CD14-positive monocyte (primary cell): ENCODE results near the gene STOX2. TPM values are rescaled to one million over a fixed set of nuclear protein-coding genes. Genes with fewer than 3 reads are reported as not detected.

Source experiments
- DNase-seq, 3 donors: peaks; one replicate each; pipeline ENCODE4 v3.0.0-alpha.2; 2011 to 2022
- H2AFZ ChIP-seq: 2 replicates; pipeline ENCODE4 v1.6.0; 2012; ENCODE audit warnings: mild to moderate bottlenecking, low read depth, low read length, inconsistent platforms; ENCODE audit not compliant: insufficient read depth, poor library complexity, severe bottlenecking
- H3K27ac ChIP-seq, 2 donors: 1 replicate in 1 of 2; 2 replicates in 1 of 2; pipeline ENCODE4 v1.5.1; 2012 to 2013; ENCODE audit warnings: low read length in 2 of 2, control low read depth in 1 of 2, inconsistent platforms in 1 of 2, low read depth in 1 of 2, mild to moderate bottlenecking in 1 of 2
- H3K27me3 ChIP-seq, 2 donors: one replicate each; pipeline versions ENCODE4 v1.6.0 to v1.6.1; 2011 to 2013; ENCODE audit warnings: low read length in 2 of 2; ENCODE audit not compliant: control insufficient read depth in 2 of 2, insufficient read depth in 2 of 2
- H3K36me3 ChIP-seq, 2 donors: replicated peaks in 1 of 2; 1 replicate in 1 of 2; 2 replicates in 1 of 2; pipeline versions ENCODE4 v1.5.1 to v1.6.1; 2012 to 2013; ENCODE audit warnings: low read length in 2 of 2, control low read depth in 1 of 2, inconsistent platforms in 1 of 2, mild to moderate bottlenecking in 1 of 2; ENCODE audit not compliant: insufficient read depth in 2 of 2, control insufficient read depth in 1 of 2
- H3K4me1 ChIP-seq, 2 donors: 1 replicate in 1 of 2; 2 replicates in 1 of 2; pipeline versions ENCODE4 v1.5.1 to v1.6.1; 2012 to 2013; ENCODE audit warnings: low read length in 2 of 2, control low read depth in 1 of 2, inconsistent platforms in 1 of 2, mild to moderate bottlenecking in 1 of 2, moderate library complexity in 1 of 2; ENCODE audit not compliant: insufficient read depth in 2 of 2, control insufficient read depth in 1 of 2
- H3K4me2 ChIP-seq: replicated peaks from 2 replicates; pipeline ENCODE3; 2012; ENCODE audit warnings: low read length, moderate library complexity, mild to moderate bottlenecking; ENCODE audit not compliant: poor library complexity, severe bottlenecking; ENCODE audit errors: extremely low read depth
- H3K4me3 ChIP-seq, 3 experiments: fragments of 200-600 bp in 1 of 3; sonication (generic) in 1 of 3; replicated peaks in 1 of 3; 1 replicate in 2 of 3; 2 replicates in 1 of 3; pipeline ENCODE4 v1.5.1; 2011 to 2013; ENCODE audit warnings: low read length in 3 of 3, mild to moderate bottlenecking in 3 of 3, control low read depth in 2 of 3, low read depth in 2 of 3, inconsistent platforms in 1 of 3, moderate library complexity in 1 of 3
- H3K79me2 ChIP-seq: 2 replicates; pipeline ENCODE4 v1.6.0; 2012; ENCODE audit warnings: mild to moderate bottlenecking, control low read depth, inconsistent platforms, low read length, moderate library complexity; ENCODE audit not compliant: insufficient read depth
- H3K9ac ChIP-seq: 2 replicates; pipeline ENCODE4 v1.6.0; 2017; ENCODE audit warnings: low read length, mild to moderate bottlenecking; ENCODE audit not compliant: insufficient read depth, poor library complexity, severe bottlenecking
- H3K9me3 ChIP-seq, 2 donors: replicated peaks in 1 of 2; 1 replicate in 1 of 2; 2 replicates in 1 of 2; pipeline versions ENCODE4 v1.5.1 to v1.6.1; 2012 to 2013; ENCODE audit warnings: low read length in 2 of 2, control low read depth in 1 of 2; ENCODE audit not compliant: control insufficient read depth in 1 of 2, insufficient read depth in 1 of 2
- H4K20me1 ChIP-seq: 2 replicates; pipeline ENCODE4 v1.6.0; 2012; ENCODE audit warnings: mild to moderate bottlenecking, low read length, control low read depth, moderate library complexity; ENCODE audit not compliant: insufficient read depth
- H3K27ac Mint-ChIP-seq, 7 donors: one replicate each; pipeline ENCODE4 v1.8.0; 2020; ENCODE audit warnings: mild to moderate bottlenecking in 7 of 7, mixed read lengths in 7 of 7, moderate library complexity in 6 of 7, inconsistent platforms in 2 of 7
- H3K27me3 Mint-ChIP-seq, 3 donors: one replicate each; pipeline ENCODE4 v1.8.0; 2021 to 2022; ENCODE audit warnings: low read depth in 3 of 3, mild to moderate bottlenecking in 3 of 3, mixed read lengths in 3 of 3, moderate library complexity in 3 of 3, inconsistent platforms in 1 of 3
- H3K36me3 Mint-ChIP-seq, 2 donors: one replicate each; pipeline ENCODE4 v1.8.0; 2020; ENCODE audit warnings: mixed read lengths in 2 of 2, inconsistent platforms in 1 of 2, mild to moderate bottlenecking in 1 of 2
- H3K4me1 Mint-ChIP-seq: one replicate; pipeline ENCODE4 v1.8.0; 2020; ENCODE audit warnings: mild to moderate bottlenecking, mixed read lengths
- H3K4me3 Mint-ChIP-seq, 2 donors: one replicate each; pipeline ENCODE4 v1.8.0; 2020; ENCODE audit warnings: mild to moderate bottlenecking in 2 of 2, mixed read lengths in 2 of 2, moderate library complexity in 1 of 2
- H3K9me3 Mint-ChIP-seq, 7 donors: one replicate each; pipeline ENCODE4 v1.8.0; 2020 to 2022; ENCODE audit warnings: mixed read lengths in 7 of 7, mild to moderate bottlenecking in 6 of 7, moderate library complexity in 6 of 7, inconsistent platforms in 2 of 7
- CTCF ChIP-seq: fragments of 200-600 bp; IDR thresholded peaks from one replicate; pipeline ENCODE4 v1.8.0; 2022; ENCODE audit warnings: antibody characterized with exemption, mild to moderate bottlenecking
- WGBS: methylation state at CpG from one replicate; pipeline ENCODE4 v1.1.5; 2013; ENCODE audit warnings: missing lambda C conversion rate; ENCODE audit not compliant: insufficient coverage; 5-methylcytosine and 5-hydroxymethylcytosine counted together
- intact Hi-C, 2 donors: fragments of 100-400 bp; cut with micrococcal nuclease; formaldehyde crosslinking; loops; one replicate each; pipeline versions ENCODE4 v1.15.0 to v1.15.1; 2023
- polyA plus RNA-seq, 3 donors: library from polyadenylated mRNA; depleted of rRNA in 1 of 3; unstranded in 2 of 3; stranded (reverse) in 1 of 3; fragments of 300-500 nt in 2 of 3; fragments of >200 nt in 1 of 3; fragmentation: Illumina TruSeq in 2 of 3; gene quantifications; 1 replicate in 2 of 3; 2 replicates in 1 of 3; pipeline ENCODE4 v1.2.3, GENCODE V29; 2012 to 2021

Gene STOX2
- polyA plus RNA-seq, 3 donors, result 0.01 TPM; not detected in 2

- DNase-seq, result no peak
- Histone ChIP-seq H3K9ac (no peak overlapping the region), H3K79me2 (no peaks in the 10 kb centered on the region), H3K9me3 (no peaks in the 10 kb centered on the region), H2AFZ (no peak overlapping the region), H3K36me3 (no peaks in the 10 kb centered on the region), H4K20me1 (no peaks in the 10 kb centered on the region), H3K4me3 (no peak overlapping the region), H3K27ac (no peak overlapping the region), H3K4me2 (no peak overlapping the region), H3K4me1 (no peaks in the 10 kb centered on the region), H3K27me3 (no peaks in the 10 kb centered on the region)
- intact Hi-C loops, result no loop called here
- Mint-ChIP-seq H3K4me1 (no peaks in the 10 kb centered on the region), H3K27ac (no peak overlapping the region), H3K27me3 (peaks cover 0 to 4% (median 2%) of the 10 kb centered on the region in 3 donors), H3K36me3 (no peaks in the 10 kb centered on the region), H3K9me3 (peaks cover 0 to 6% (median 2%) of the 10 kb centered on the region in 7 donors), H3K4me3 (no peak overlapping the region)
- TF ChIP-seq CTCF, result no peak
- 100% methylated on average over 2 of the region's 3 CpGs for WGBS
Observed at GRCh38 chr4:184059099-184059498, 154.0 kb downstream of the STOX2 start.

GRCh38 chr4:184061582-184061981, 156.5 kb downstream of the STOX2 start:
- H3K4me3 Mint-ChIP-seq, result no peak overlapping the region
- H3K4me1 ChIP-seq, result no peaks in the 10 kb centered on the region
- no peak overlapping the region for H3K4me2 ChIP-seq
- no peak overlapping the region for H3K9ac ChIP-seq
- no peaks in the 10 kb centered on the region for H4K20me1 ChIP-seq
- H3K36me3 ChIP-seq, result no peaks in the 10 kb centered on the region
- no peaks in the 10 kb centered on the region for H3K4me1 Mint-ChIP-seq
- H3K79me2 ChIP-seq, result no peaks in the 10 kb centered on the region
- peaks cover 0 to 6% (median 2%) of the 10 kb centered on the region in 7 donors for H3K9me3 Mint-ChIP-seq
- DNase-seq, result no peak
- no peak for TF ChIP-seq CTCF
- no peaks in the 10 kb centered on the region for H3K27me3 ChIP-seq
- H2AFZ ChIP-seq, result no peak overlapping the region
- H3K9me3 ChIP-seq, result no peaks in the 10 kb centered on the region
- intact Hi-C loops, result no loop called here
- WGBS, result 96% methylated on average over 4 of the region's 7 CpGs
- H3K27ac Mint-ChIP-seq, result no peak overlapping the region
- H3K4me3 ChIP-seq, result no peak overlapping the region
- no peaks in the 10 kb centered on the region for H3K36me3 Mint-ChIP-seq
- peaks cover 0 to 4% (median 2%) of the 10 kb centered on the region in 3 donors for H3K27me3 Mint-ChIP-seq
- no peak overlapping the region for H3K27ac ChIP-seq
